SK-N-SH treated with all-trans-retinoic acid at 6 μM for 48 hours (cell line): ENCODE data around the gene CCNE1.
"Not testable (repeated sequence)": the region's sequence is repeated elsewhere in the genome, so short reads cannot be mapped to it uniquely, and the experiment has no call there.

Experiments used
- ATAC-seq: fragments of 200-7000 bp; cut with Tn5 transposase; 3 replicates; pipeline ENCODE4 v1.9.1; 2020; ENCODE audit warnings: mild to moderate bottlenecking, moderate library complexity
- BACH2 ChIP-seq: fragments of 250-450 bp; sonication (Bioruptor Pico); IDR thresholded peaks from 2 replicates; pipeline ENCODE4 v1.9.0; 2021; ENCODE audit warnings: mild to moderate bottlenecking, borderline replicate concordance
- CREB5 ChIP-seq: fragments of 250-450 bp; sonication (Bioruptor Pico); IDR thresholded peaks from 2 replicates; pipeline ENCODE4 v1.5.1; 2020; ENCODE audit warnings: low read depth, mild to moderate bottlenecking, moderate library complexity
- CSRNP3 ChIP-seq: fragments of 250-450 bp; sonication (Bioruptor Pico); IDR thresholded peaks from 2 replicates; pipeline ENCODE4 v1.5.1; 2021; ENCODE audit warnings: mild to moderate bottlenecking, moderate library complexity
- ESRRG ChIP-seq: fragments of 250-450 bp; sonication (Bioruptor Pico); IDR thresholded peaks from 2 replicates; pipeline ENCODE4 v1.6.1; 2021; ENCODE audit warnings: mild to moderate bottlenecking
- GLIS3 ChIP-seq: fragments of 250-450 bp; sonication (Bioruptor Pico); IDR thresholded peaks from 2 replicates; pipeline ENCODE4 v1.5.0; 2020; ENCODE audit warnings: mild to moderate bottlenecking, moderate library complexity
- ISL1 ChIP-seq: fragments of 250-450 bp; sonication (Bioruptor Pico); IDR thresholded peaks from 2 replicates; pipeline ENCODE4 v2.1.2; 2022; ENCODE audit warnings: mild to moderate bottlenecking, moderate library complexity
- OSR1 ChIP-seq: fragments of 250-450 bp; sonication (Bioruptor Pico); IDR thresholded peaks from 2 replicates; pipeline ENCODE4 v1.8.0; 2022; ENCODE audit warnings: moderate library complexity, mild to moderate bottlenecking, inconsistent platforms
- PATZ1 ChIP-seq: fragments of 250-450 bp; sonication (Bioruptor Pico); IDR thresholded peaks from 2 replicates; pipeline ENCODE4 v1.8.0; 2020; ENCODE audit warnings: mild to moderate bottlenecking, moderate library complexity, borderline replicate concordance
- POU6F1 ChIP-seq: fragments of 250-450 bp; sonication (Bioruptor Pico); IDR thresholded peaks from 2 replicates; pipeline ENCODE4 v1.8.0; 2021; ENCODE audit warnings: low read depth, mild to moderate bottlenecking, moderate library complexity, borderline replicate concordance
- RARB ChIP-seq: fragments of 250-450 bp; sonication (Bioruptor Pico); IDR thresholded peaks from 2 replicates; pipeline ENCODE4 v1.8.0; 2021; ENCODE audit warnings: mild to moderate bottlenecking, moderate library complexity
- TOX ChIP-seq: fragments of 250-450 bp; sonication (Bioruptor Pico); IDR thresholded peaks from 2 replicates; pipeline ENCODE4 v1.8.0; 2021; ENCODE audit warnings: mild to moderate bottlenecking, moderate library complexity, borderline replicate concordance
- TSHZ2 ChIP-seq: fragments of 250-450 bp; sonication (Bioruptor Pico); IDR thresholded peaks from 2 replicates; pipeline ENCODE4 v1.5.0; 2020; ENCODE audit warnings: mild to moderate bottlenecking, moderate library complexity
- ZFP3 ChIP-seq: fragments of 250-450 bp; sonication (Bioruptor Pico); IDR thresholded peaks from 2 replicates; pipeline ENCODE4 v1.5.0; 2020; ENCODE audit warnings: mild to moderate bottlenecking, moderate library complexity
- ZNF565 ChIP-seq: fragments of 450-650 bp; formaldehyde crosslinking; conservative IDR thresholded peaks from 2 replicates; pipeline ENCODE4 v1.5.0; 2020; ENCODE audit warnings: low read depth, mild to moderate bottlenecking, moderate library complexity

CCNE1 gene

GRCh38 chr19:29798774-29799497, 12.9 kb upstream of the CCNE1 start:
- TF ChIP-seq BACH2 (CRISPR knock-in tag) (no peak), ISL1 (CRISPR knock-in tag) (0 out of 2 replicates have a peak, but pooled peaks have one; percentile 17)
- peak; percentile 43 for ATAC-seq

- no peak for TF ChIP-seq OSR1 (CRISPR knock-in tag)
- TF ChIP-seq TOX (CRISPR knock-in tag) = no peak
- TF ChIP-seq PATZ1 (CRISPR knock-in tag) = no peak
- TF ChIP-seq GLIS3 = no peak
- TF ChIP-seq CREB5 = no peak
- TF ChIP-seq POU6F1 = no peak
- no peak for TF ChIP-seq RARB
- TF ChIP-seq ZNF565 = no peak
- TF ChIP-seq CSRNP3 = no peak
- no peak for ATAC-seq
Observed at GRCh38 chr19:29800100-29800825, 11.5 kb upstream of the CCNE1 start.

GRCh38 chr19:29803951-29804350, 7.8 kb upstream of the CCNE1 start:
- not testable (repeated sequence) for ATAC-seq

- no peak for TF ChIP-seq ESRRG
- TF ChIP-seq PATZ1 (CRISPR knock-in tag) = no peak
- no peak for TF ChIP-seq TSHZ2
- no peak for TF ChIP-seq ZFP3 (CRISPR knock-in tag)
- no peak for TF ChIP-seq GLIS3
- no peak for TF ChIP-seq POU6F1
- TF ChIP-seq CSRNP3 = no peak
- ATAC-seq = no peak
Observed at GRCh38 chr19:29804493-29804892, 7.3 kb upstream of the CCNE1 start.
